NCI-H2227 (cell line): ENCODE measurements around the gene ZMYND10.

Experiments
- DNase-seq: peaks from one replicate; lab custom pipeline; 2025; ENCODE audit not compliant: unreplicated experiment; lab: John Stamatoyannopoulos, UW

Gene ZMYND10

DNA sequence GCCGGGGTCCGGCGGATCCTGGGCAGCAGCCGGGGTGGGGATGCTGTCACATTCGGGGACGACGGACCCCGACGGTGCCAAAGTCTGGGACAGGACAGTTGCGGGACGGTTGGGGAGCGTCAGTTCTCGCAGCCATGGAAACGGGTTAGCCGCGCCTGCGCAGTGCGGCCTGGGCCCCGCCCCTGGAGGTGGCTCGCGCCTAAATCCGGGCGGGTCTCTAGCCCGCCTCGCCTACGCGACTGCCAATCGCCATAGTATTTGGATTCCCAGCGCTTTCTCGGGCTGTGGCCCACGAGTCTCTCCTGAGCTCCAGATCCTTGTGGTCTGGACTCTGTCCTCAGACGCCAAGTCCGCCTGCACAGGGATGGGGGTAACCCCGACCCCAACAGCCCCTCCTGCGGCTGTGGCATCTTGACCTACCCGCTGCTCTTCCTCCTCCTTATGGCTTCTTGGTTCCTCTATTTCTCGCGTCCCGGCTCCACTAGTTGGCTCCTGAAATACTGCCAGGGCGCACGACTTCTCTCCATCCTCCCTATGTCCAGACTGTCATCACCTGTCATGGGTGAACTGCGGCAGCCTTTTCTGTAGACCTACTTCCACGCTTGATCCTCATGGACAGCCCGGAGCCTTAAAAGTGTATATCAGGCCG is at the start of gene ZMYND10:
TSS of gene ZMYND10 (minus strand) at position 147 of the 649 bp plus-strand sequence. CDS start 153 bp downstream, outside the sequence.
- DNase-seq, result peak; percentile 80

GRCh38 chr3:50393061-50393460 is 47.5 kb upstream of the ZMYND10 start:
- DNase-seq, result no peak

- DNase-seq, result no peak
Measured at GRCh38 chr3:50392101-50392715, 46.7 kb upstream of the ZMYND10 start.

- no peak for DNase-seq
Measured at GRCh38 chr3:50390508-50391224, 45.1 kb upstream of the ZMYND10 start.

- DNase-seq, result no peak
Measured at GRCh38 chr3:50389414-50389767, 43.9 kb upstream of the ZMYND10 start.

DNA sequence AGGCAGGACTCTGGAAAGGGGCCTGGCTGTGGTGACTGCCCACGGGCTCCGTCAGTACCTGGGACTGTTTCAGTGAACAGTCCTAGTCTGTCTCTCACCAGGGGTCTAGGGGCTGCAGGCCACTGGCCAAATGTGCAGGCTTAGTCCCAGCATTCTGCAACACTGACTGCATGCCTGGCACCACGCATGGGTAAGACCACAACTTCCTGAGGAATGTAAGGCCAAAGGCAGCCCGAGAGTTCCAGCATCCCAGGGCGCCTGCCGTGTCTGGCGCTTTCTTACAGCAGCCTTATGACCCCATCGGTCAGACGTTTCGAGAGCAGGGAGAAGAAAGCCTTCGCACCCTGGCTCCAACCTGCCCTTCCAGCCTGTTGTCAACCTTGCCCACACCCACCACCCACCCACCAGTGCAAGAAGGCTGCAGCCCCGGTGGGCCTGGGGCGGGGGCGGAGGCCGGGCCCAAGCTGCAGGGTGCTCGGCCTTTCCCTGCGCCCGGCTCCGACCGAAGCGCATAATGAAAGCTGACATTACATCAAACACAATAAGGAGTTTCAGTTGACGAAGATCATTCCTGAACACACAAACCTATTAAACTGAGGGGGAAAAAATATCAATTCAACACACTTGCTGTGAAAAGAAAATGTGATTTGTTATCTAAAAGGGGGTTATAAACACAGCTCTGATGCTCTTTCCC is 43.3 kb upstream of the ZMYND10 start:
- DNase-seq, result no peak

DNA sequence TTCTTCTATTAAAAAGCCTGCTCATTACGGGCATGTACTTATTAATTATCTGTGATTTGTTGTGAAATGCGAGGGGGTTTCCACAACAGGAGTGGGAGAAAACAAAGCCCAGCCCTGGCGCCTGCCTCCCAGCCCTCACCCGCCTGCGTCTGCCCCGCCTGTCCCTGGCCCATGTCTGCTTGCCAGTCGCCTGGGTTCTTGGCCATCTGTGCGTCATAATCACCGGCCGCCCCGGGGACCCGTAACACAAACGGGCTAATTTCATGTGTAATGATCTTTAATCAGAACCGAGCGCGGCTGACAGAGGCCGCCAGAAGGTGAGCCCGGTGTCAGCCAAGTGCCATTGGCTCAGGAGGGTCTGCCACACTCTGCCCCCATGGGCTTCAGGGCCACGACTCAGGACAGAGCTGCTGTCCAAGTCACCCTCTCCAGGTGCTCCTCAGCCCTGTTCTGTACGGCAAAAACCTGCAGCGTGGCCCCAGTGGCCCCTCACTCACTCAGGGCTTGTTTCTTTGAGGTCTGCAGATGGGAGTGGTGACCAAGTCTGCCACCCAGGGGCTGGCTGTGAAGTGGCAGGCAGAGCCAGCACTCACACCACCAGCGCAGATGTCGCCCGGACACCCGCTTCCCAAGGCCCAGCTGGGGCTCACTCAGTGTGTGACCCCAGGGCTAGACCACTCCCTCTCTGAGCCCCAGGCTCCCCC is 42.6 kb upstream of the ZMYND10 start:
- DNase-seq, result peak; percentile 43

GRCh38 chr3:50385754-50386153 is 40.2 kb upstream of the ZMYND10 start:
- DNase-seq, result no peak

- DNase-seq, result no peak
Measured at GRCh38 chr3:50383750-50384149, 38.2 kb upstream of the ZMYND10 start.

DNA sequence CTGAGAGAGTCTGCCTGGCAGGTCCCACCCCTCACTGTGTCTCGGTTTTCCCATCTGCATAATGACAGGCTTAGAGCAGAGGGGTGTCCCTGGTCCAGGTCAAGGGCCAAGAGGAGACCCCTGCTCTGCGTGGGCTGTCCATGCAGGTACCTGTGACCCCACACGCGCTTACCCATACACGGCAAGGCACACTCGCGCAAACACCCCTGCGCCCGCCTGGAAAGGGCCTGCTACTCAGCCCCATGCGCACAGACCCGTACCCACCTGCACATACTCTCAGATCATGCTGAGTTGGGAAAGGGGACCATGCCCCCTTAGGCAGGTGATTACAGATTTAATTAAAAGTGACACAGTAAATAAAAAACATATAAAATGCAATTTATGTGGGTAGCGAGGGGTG is 37.2 kb upstream of the ZMYND10 start:
- DNase-seq, result no peak

DNA sequence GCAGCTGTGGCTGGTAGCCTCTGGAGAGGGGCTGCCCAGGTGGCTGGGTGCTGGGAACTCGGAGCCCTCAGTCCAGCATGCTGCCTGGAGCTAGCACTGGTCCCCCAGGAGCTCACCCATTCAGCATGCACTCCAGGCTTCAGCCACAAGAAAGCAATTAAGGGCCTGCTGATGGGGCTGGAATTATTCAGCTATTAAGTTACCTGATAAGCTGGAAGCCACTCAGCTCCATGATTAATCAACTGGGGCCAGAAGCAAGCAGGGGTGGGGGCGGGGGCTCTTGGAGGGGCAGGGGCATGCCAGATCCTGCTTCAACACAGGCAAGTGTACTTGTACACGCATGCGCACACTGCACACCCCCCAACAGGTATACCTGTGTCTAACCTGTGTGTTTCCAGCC is 35.9 kb upstream of the ZMYND10 start:
- no peak for DNase-seq

- no peak for DNase-seq
Measured at GRCh38 chr3:50380405-50381085, 35.0 kb upstream of the ZMYND10 start.

- DNase-seq, result no peak
Measured at GRCh38 chr3:50378757-50379156, 33.2 kb upstream of the ZMYND10 start.

DNA sequence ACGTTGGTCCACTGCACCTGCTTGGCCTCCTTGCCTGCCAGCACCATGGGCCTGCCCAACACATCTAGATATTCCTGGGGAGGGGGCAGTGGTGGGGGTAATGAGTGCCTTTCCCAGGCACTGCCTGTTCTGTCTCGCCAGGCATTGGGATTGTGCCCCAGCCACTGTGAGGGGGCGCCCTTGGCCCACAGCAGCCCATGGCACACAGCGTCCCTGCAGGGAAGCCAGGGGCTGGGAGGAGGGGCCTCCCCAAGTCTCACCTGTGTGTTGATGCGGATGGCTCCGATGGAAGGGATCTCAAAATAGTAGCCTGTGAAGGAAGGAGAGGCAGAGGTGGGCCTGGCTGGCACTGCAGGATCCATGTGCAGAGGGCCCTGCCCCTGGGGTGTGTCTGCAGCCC is 32.5 kb upstream of the ZMYND10 start:
- DNase-seq, result no peak

- no peak for DNase-seq
Measured at GRCh38 chr3:50375258-50375931, 29.9 kb upstream of the ZMYND10 start.

DNA sequence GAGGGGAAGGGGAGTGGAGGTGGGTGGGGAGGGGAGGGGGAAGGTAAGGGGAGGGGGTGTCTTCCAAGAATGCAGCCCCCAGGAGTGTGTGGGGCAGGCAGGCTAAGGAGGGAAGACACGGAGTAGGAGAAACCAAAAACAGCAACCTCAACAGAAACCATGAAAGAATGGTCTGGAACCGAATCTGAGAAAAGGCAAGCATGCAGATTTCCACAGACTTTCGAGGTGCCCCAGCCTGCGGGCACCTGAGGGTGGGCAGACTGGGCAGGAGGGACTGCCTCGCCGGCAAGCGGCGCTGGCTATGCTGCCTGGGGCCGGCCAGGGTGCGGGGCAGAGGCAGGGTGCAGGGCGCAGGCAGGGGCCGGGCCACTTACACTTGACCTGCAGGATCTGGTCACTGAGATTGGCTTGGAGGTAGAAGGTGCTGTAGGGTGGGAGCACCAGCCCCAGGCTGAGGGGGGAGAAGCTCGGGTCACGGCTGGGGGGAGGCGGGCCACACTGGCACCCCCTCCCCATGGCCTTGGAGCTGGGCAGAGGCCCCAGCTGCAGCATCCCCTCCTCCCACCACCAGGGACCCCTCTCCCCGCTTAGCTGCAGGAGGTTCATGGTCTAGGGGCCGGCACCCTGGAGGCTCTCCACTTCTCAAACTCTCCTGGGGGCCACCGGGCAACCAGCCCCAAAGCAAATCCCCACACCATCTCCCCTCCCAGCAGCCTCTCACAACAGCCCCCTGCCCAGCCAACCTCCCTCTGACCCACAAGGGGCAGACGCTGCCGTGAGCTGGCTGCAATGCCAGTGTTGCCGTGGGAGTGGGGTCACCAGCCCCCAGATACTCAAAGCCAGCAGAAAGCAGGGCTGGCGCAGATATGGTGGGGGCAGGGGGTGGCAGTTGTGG is 29.1 kb upstream of the ZMYND10 start:
- no peak for DNase-seq

- DNase-seq, result no peak
Measured at GRCh38 chr3:50373146-50374051, 27.9 kb upstream of the ZMYND10 start.

- DNase-seq, result peak; percentile 37
Measured at GRCh38 chr3:50372349-50372748, 26.8 kb upstream of the ZMYND10 start.
